NCI-H524 (cell line): ENCODE data around the gene EPS15.
"Not testable (repeated sequence)": the region's sequence is repeated elsewhere in the genome, so short reads cannot be mapped to it uniquely, and the experiment has no call there.

Experiments
- DNase-seq, 2 experiments: peaks; one replicate each; lab custom pipeline; 2025; lab: John Stamatoyannopoulos, UW

Gene EPS15

GRCh38 chr1:51515312-51515960 is 3.6 kb downstream of the EPS15 start:
- peak in 1 of 2 experiments; percentile 69 for DNase-seq

DNA sequence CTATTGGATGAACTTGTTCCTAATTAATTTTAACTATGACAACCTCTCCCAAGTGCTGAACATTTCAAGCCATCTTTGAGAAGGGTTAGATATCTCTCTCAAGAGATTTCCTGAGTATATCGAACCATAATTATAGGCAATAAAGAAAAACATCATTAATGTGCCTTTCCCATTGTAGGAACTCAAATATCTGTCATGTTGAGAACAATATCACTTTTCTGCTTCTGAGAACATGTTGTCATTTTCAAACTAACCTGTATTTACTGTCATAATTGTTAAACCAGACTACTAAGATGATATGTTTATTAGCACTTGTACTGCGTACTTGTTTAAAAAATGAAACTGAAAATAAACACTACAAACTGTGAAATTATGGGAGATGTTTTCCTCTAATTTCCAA is 4.3 kb downstream of the EPS15 start:
- DNase-seq, result no peak

DNA sequence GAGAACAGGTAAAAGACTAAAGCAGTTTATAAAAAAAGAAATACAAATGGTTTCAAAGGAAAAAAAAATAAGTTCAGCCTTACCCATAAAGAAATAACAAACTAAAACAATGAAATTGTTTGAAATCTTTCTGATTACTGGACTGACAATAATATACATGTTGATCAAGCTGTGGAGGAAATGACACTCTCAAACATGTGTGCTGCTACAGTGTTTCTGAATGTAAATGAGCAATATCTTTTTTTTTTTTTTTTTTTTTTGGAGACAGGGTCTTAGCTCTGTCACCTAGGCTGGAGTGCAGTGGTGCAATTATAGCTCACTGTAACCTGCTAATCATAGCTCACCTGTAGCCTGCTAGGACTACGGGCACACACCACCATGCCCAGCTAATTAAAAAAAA is 6.5 kb downstream of the EPS15 start:
- DNase-seq, result no peak

- DNase-seq, result no peak
These were observed 6.9 kb downstream of the EPS15 start for GRCh38 chr1:51512120-51512519.

DNA sequence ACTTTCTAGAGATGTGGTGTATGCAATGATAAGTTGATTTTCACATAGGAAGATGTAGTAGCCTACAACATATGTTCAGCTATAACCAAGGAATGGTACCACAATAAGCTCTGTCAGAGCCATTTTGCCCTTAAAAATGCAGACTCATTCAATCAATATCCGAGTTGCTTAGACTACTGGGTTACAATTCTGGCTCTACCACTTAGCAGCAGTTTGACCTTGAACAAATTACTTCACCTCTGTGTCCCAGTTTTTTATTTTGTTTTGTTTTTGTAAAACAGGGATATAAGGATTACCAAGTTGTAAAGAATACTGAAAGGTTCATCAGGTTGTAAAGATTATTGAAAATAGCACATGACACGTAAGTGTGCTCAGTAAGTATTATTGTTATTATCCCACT is 9.3 kb downstream of the EPS15 start:
- DNase-seq, result no peak

DNA sequence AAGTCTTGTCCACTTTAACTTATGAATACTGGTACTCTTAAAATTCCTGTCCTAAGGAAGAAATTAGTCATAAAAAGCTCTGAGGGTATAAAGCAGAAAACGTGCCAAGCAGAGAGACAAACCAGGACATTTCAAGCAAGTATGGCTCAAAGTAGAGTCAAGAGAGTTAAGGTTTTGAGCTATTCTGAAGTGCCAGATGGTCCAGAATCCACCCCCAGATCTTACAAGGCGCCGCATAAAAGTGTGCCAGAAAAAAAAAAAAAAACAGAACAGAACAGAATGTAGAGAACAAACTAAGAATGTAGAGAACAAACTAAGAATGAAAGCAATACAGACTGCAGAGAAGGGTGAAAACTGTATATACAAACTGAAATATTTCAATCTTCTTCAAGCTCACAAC is 12.5 kb downstream of the EPS15 start:
- DNase-seq, result peak; percentile 48 to 59

- no peak for DNase-seq
These were observed 14.1 kb downstream of the EPS15 start for GRCh38 chr1:51504806-51505525.

- DNase-seq, result not testable (repeated sequence)
These were observed 17.8 kb downstream of the EPS15 start for GRCh38 chr1:51501218-51501630.

DNA sequence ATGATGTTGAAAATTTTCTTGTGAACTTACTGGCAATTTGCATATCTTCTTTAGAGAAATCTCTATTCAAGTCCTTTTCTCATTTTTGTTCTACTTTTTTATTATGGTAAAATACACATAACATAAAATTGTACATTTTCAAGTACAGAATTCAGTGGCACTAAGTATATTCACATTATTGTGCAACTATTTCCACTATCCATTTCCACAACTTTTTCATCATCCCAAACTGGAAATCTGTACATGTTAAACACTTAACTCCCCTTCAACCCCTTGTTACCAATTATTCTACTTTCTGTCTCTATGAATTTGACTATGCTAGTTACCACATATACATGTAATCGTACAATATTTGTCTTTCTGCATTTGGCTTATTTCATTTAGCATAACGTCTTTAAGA is 19.4 kb downstream of the EPS15 start:
- DNase-seq, result no peak

- no peak for DNase-seq
These were observed 20.1 kb downstream of the EPS15 start for GRCh38 chr1:51498924-51499323.

DNA sequence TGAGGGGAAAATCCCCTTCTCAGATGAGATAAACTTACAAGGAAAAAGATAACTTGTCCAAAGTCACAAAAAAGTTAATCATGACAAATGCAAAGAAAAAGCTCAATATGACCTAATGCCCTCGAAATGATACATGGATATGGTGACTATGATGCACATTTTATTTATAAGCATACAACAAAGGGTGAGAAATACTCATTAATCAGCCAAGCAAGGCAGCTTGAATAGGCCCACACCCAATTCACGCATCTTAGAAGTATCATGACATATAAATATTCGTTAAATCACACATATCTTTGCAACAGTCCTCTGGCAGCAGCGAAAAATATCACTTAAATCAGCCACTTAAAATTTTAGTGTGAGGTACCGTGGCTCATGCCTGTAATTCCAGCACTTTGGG is 21.7 kb downstream of the EPS15 start:
- DNase-seq, result no peak

- no peak for DNase-seq
These were observed 24.8 kb downstream of the EPS15 start for GRCh38 chr1:51494138-51494830.

DNA sequence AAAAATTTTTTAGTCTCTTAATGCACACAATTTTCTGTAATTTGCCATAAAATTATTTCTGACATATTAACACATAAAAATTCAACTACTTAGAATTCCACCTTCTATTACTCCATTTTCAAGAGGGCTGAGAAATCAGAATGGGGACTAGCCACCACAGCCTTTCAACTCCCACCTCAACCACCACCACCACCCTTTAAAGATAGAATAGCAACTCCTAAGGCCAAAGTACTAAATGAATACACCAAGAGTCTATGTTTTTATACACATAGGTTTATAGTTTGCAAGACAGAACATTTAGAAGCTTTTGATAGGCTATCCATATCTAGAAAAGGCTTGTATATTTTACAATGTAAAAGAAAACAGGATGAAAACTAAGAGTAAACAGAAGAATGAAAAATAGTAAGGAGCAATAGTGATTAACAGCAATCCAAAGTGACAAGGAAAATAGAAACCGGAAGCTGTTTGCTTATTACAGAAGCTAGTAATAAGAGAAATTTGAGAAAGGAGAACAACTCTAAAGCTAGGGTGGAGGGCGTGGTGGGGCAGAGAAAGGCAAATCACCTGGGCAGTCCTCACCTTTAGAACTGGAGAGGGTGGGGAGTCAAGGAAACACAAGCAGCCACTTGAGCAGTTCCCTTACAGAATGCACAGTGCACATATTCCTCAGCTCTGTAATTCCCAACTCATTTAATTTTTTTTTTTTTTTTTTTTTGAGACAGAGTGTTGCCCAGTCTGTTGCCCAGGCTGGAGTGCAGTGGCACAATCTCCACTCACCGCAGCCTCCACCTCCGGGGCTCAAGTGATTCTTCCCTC is 27.7 kb downstream of the EPS15 start:
- DNase-seq, result no peak

DNA sequence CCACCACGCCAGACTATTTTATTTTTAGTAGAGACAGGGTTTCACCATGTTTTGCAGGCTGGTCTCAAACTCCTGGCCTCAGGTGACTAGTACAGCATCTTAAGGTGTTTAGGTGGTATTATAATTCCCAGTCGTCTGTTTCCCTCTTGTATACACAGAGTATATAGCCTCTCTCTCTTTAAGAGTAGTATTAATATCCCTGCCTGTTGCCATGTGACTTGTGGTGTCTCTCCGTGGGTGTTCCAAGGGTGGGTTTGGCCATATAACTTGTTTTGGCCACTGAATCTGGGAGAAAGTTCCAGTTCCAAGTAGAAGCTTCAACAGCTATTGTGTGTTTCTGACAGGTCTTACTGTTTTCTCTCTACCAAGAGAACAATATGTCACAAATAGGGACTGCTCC is 29.6 kb downstream of the EPS15 start:
- no peak for DNase-seq

DNA sequence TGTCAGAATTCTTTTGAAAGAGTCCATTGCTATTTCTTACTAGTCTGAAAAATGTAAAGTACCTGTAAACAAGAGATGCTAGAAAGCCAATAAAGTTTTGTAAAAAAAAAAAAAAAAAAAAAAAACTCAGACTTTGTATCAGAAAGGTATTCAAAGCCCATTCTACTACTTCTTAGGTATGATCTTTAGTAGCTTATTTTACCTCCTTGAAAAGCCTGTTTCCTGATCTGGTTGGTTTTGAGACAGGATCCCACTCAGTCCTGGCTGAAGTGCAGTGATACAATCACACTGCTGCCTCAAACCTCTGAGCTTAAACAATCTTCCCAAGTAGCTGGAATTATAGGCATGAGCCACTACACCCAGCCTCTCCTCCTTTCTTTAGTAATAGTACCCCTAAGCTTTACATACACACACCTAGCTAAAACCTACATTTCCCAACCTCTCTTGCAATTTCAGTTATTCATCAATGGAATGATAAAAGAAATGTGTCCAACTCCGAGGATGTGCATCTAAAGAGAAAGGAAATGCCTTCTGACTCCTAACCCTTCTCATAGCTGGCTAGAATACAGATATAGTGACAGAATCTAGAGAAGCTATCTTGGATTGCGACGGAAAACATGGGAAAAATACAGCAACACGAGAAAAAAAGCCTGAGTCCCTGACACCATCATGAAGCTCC is 30.6 kb downstream of the EPS15 start:
- DNase-seq, result no peak

- no peak for DNase-seq
These were observed 31.4 kb downstream of the EPS15 start for GRCh38 chr1:51487628-51488027.

GRCh38 chr1:51484591-51484990 is 34.5 kb downstream of the EPS15 start:
- DNase-seq, result no peak

- no peak for DNase-seq
These were observed 36.2 kb downstream of the EPS15 start for GRCh38 chr1:51482881-51483280.

GRCh38 chr1:51474832-51475620 is 44.0 kb downstream of the EPS15 start:
- not testable (repeated sequence) for DNase-seq

DNA sequence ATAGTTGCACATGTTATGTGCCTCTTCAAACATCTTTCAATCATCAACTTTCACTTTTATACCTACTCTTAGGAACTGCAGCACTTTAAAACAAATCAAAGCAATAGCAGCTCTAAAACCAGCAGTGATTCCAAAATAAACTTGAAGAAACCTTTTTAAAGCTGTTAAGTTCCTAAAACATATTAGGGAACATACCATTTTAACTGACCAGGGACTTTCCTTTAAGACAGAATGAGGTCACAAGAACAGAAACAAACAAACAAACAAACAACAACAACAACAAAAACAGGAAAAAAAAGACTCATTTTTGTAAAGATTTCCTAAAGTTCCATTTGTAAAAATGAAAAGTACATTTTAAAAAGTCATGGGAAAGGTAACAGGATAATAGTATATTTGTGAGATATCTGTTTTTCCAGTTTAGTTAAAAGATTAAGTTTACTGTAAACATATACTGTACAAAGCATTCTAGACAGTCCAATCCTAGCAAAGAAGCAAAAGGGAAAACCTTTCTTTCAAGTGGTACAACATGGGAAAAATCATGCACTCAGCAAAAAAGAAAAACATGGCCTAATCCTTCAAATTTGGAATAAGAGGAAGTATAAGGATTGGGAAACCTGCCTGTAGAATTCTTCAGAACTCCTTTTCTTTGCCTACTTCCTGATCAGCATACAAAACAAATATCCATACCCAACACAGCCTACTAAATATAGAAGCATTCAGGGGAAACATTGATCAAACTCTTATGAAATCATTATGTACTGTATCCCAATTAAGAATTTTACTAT is 45.5 kb downstream of the EPS15 start:
- no peak for DNase-seq
